GM19438 (cell line): ENCODE measurements around the gene RNF138.
A peak's percentile ranks its signal among the peaks of the same experiment; 100 is the strongest.
"Not testable (repeated sequence)": the region's sequence is repeated elsewhere in the genome, so short reads cannot be mapped to it uniquely, and the experiment has no call there.

Experiments used
- ATAC-seq: cut with Tn5 transposase; IDR thresholded peaks from one replicate; pipeline ENCODE4 v1.9.1; 2021; ENCODE audit warnings: low read depth; ENCODE audit not compliant: unreplicated experiment

RNF138 gene, protein sequence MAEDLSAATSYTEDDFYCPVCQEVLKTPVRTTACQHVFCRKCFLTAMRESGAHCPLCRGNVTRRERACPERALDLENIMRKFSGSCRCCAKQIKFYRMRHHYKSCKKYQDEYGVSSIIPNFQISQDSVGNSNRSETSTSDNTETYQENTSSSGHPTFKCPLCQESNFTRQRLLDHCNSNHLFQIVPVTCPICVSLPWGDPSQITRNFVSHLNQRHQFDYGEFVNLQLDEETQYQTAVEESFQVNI

GRCh38 chr18:32091724-32092421 is at the start of gene RNF138:
RNF138 (plus strand) TSS chr18:32091874; CDS start chr18:32092777, 903 bp downstream.
- peak; percentile 64 for ATAC-seq

- no peak for ATAC-seq
Measured at GRCh38 chr18:32042337-32042736, 49.3 kb upstream of the RNF138 start.

DNA sequence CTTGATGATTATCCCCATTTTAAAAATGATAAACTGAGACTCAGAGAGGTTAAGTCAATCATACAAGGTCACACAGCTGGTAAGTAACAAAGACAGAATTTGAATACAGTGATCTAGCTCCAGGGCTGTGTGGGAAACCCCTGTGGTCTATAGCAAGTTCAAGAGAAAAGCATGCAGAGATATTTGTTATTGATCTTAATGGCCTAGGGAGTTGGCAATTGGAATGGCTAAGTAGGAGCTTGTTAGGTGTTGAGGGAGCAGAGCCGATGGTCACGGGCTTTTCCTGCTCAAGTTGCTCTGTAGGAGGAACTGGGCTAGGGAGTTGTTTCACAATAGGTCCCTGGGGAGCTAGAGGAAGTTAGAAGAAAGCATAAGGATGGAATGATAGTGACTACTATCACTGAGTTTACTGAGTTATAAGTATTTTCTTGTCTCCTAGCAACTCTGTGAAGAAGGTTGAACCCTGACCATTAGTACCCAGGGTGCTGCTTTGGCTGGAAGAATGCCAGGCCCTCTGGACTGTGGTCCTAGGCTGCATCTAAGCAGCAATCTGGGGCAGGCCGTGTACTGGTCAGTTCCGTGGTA is 43.1 kb upstream of the RNF138 start:
- no peak for ATAC-seq

DNA sequence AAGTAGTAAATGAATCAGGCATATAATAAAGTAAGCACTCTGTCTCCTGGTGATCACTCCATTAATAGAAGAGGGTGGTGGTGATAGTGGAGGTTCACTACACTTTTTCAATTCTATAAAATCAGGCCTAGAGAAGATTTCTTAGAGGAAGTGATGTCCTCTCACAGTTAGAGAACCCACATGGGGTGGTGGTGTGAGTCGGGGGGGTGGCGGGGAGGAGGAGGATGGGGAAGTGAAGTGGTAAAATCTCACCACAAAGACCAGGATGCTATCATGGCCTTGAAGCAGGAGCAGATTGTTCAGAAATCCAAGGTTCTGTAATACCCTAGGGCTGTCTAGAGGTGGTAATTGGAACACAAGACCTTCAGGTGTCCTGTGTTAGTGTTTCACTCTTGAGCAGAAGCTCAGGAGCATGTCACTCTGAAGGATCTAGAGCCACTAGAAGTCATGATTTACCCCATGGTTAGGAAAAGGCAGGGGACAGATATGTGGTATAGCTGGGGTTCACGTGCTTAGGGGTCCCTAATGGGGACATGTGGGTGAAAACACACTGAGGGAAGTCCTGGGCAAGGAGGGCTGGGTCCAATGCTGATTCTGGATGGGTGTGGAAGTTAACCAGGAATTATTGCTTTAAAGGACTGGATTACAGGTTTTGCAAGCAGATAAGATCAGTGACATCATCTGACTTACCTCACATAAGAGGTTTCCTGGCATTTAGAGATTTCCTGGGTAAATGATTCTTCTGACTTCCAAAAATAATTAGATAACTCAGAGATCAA is 42.1 kb upstream of the RNF138 start:
- no peak for ATAC-seq

GRCh38 chr18:32056613-32057358 is 34.9 kb upstream of the RNF138 start:
- ATAC-seq = no peak

DNA sequence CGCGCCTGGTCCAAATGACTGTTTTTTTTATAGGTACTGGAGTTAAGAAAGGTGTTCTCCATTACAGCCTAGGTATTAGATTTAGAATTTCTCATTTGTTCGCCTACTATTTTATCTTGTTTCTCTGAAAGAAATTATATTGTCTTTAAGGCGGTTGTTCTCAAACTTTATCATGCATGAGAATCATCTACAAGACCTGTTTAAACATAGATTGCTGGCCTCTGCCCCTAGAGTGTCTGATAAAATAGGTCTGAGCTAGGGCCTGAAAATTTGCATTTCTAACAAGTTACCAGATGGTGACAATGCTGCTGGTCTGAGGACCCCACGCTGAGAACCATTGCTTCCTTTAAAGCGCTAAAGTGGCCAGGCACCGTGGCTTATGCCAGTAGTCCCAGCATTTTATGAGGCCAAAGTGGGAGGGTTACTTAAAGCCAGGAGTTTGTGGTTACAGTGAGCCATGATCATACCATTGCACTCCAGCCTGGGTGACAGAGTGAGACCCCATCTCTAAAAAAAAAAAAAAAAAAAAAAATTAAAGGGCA is 34.0 kb upstream of the RNF138 start:
- ATAC-seq = no peak

- no peak for ATAC-seq
Measured at GRCh38 chr18:32060026-32060425, 31.6 kb upstream of the RNF138 start.

DNA sequence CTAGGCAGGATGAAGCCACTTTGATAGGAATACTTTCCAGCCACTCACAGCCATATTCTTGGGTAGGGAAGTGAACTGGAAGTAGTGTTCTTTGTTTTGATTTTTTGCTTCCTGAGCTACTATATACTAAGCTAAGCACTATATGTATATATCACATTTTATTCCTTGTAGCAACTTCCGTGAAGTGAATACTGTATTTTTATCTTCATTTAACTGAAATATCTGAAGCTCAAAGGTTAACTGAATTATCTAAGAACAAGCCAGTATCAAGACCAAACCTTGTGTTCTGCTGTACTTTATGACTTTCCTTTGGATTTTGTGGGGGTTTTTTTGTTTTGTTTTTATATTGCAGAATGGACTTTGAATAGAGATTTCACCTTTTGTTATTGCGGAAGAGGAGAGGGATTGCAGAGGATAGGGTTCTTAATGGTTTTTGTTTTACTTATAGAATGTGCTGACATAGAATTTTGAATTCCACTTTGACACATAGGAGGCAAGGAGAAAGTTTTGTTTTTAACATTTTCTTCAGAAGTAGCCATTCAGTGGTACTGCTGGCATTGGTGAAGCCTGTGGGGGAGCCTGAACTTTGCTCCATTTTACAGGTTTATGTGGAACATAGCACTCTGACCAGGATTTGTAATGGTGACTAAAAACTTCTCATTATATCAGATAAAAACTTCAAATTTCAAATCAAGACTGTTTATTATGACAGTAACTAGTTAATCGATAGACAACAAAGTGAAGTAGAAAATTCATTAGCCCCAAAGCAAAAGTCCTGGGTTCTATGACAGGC is 24.1 kb upstream of the RNF138 start:
- ATAC-seq = no peak

GRCh38 chr18:32072321-32072720 is 19.4 kb upstream of the RNF138 start:
- no peak for ATAC-seq

DNA sequence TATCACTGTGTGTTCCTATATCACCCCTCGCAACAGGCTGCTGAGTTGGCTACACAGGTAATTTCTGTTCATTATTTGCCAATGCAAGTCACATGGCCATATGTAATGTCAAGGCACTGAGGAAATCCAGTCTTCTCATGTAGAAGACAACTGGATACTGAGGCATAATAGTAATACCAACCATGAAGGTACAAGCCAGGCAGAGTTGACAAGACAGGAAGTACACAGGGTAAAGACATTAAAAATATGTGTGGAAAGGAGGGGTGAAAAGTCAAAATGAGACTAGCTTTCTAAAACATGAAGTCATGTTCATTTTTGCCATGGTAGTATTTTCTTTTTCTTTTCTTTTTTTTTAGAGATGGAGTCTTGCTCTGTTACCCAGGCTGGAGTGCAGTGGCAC is 17.5 kb upstream of the RNF138 start:
- ATAC-seq = no peak

DNA sequence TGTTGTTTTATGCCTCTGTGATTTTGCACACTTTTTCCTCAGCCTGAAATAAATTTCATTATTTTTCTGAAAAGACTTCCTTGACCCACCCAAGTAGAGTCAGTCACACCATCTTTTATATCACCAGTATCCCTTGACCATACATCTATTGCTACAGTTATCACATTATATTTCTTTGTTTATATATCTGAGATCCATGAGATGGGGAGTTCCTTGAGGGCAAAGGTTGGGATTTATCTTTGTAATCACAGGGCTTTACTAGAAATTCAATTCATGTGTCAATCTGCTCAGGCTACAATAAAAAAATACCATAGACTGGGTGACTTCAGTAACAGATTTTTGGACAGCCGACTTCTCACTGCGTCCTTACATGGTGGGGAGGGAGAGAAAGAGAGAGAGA is 12.8 kb upstream of the RNF138 start:
- ATAC-seq = no peak

- no peak for ATAC-seq
Measured at GRCh38 chr18:32081881-32082280, 9.8 kb upstream of the RNF138 start.

GRCh38 chr18:32083781-32084180 is 7.9 kb upstream of the RNF138 start:
- no peak for ATAC-seq

DNA sequence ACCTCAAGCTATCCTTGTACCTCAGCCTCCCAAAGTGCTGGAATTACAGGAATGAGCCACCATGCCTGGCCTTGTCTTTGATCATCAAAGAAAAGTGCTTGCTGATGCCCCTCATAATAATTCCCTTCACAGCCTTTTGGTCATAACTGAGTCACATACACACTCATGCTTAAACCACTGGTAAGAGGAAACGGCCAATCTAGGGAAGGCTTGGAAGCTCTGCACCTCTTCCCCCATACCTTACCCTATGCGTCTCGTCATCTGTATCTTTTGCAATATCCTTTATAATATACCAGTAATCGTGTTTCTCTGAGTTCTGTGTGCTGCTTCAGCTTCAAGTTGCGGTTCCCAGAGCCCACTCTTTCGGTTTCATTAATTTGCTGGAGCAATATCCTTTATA is 4.8 kb upstream of the RNF138 start:
- ATAC-seq = no peak

DNA sequence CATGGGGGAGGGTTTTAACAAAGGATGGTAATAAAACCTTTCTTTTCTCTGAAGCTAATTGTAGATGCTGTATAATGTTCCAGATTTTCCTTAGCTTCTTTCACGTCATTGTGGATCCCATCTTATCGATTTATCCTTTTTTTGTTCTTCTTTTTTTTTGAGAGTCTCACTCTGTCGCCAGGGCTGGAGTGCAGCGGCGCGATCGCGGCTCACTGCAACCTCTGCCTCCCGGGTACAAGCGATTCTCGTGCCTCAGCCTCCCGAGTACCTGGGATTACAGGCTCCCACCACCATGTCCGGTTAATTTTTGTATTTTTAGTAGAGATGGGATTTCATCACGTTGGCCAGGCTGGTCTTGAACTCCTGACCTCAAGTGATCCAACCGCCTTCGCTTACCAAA is 843 bp upstream of the RNF138 start:
- ATAC-seq = not testable (repeated sequence)

- no peak for ATAC-seq
Measured at GRCh38 chr18:32091325-32091723, 350 bp upstream of the RNF138 start.

- peak; percentile 70 for ATAC-seq
Measured at GRCh38 chr18:32092422-32093101, 888 bp downstream of the RNF138 start.

DNA sequence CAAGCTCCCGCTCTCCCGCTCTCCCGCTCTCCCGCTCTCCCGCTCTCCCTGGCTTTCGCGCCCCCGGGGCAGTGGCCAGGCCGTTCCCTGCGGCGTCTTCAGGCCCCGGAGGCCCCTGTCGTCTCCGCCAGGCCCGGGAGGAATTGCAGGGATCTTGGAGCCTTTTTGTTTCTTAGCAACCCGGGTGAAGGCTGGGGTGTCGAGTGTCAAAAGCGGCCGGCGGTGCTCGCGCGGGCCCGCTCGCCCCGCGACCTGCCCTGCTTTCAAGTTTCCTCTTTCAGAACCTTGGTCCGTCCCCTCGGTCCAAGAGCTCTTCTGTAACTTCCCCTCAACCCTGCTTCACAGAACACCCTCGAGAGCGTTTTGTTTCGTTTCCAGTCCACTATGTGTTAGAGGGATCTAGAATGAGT is 1.4 kb downstream of the RNF138 start:
- ATAC-seq = peak; percentile 25

- ATAC-seq = peak; percentile 0
Measured at GRCh38 chr18:32093523-32093922, 1.8 kb downstream of the RNF138 start.
